Embryonic facial prominence (tissue), 1 donor: ENCODE results near the gene PDPK1.
"Not testable (repeated sequence)": the region's sequence is repeated elsewhere in the genome, so short reads cannot be mapped to it uniquely, and the experiment has no call there.

Source experiments
- DNase-seq: peaks from one replicate; pipeline ENCODE4 v3.0.0-alpha.2; 2016; ENCODE audit errors: extremely low spot score

Gene PDPK1

GRCh38 chr16:2587891-2588565 lies 50.2 kb downstream of the PDPK1 start:
- no peak for DNase-seq

- no peak for DNase-seq
Observed at GRCh38 chr16:2591476-2592240, 53.8 kb downstream of the PDPK1 start.

GRCh38 chr16:2592786-2593185 lies 55.0 kb downstream of the PDPK1 start:
- no peak for DNase-seq

GRCh38 chr16:2595393-2596205 lies 57.8 kb downstream of the PDPK1 start:
- no peak for DNase-seq

GRCh38 chr16:2596747-2597559 lies 59.1 kb downstream of the PDPK1 start:
- DNase-seq: no peak

GRCh38 chr16:2597560-2597902 lies 59.7 kb downstream of the PDPK1 start:
- DNase-seq: no peak

GRCh38 chr16:2598133-2598641 lies 60.4 kb downstream of the PDPK1 start:
- no peak for DNase-seq

- no peak for DNase-seq
Observed at GRCh38 chr16:2598723-2599122, 60.9 kb downstream of the PDPK1 start.

- DNase-seq: not testable (repeated sequence)
Observed at GRCh38 chr16:2599165-2599564, 61.3 kb downstream of the PDPK1 start.

- DNase-seq: not testable (repeated sequence)
Observed at GRCh38 chr16:2599785-2600184, 62.0 kb downstream of the PDPK1 start.

- DNase-seq: not testable (repeated sequence)
Observed at GRCh38 chr16:2601301-2602025, 63.6 kb downstream of the PDPK1 start.

GRCh38 chr16:2602175-2602574 lies 64.4 kb downstream of the PDPK1 start:
- not testable (repeated sequence) for DNase-seq

- peak; percentile 78 for DNase-seq
Observed at GRCh38 chr16:2603165-2604015, 65.6 kb downstream of the PDPK1 start.

GRCh38 chr16:2604016-2604369 lies 66.2 kb downstream of the PDPK1 start:
- DNase-seq: not testable (repeated sequence)

- not testable (repeated sequence) for DNase-seq
Observed at GRCh38 chr16:2606820-2607219, 69.0 kb downstream of the PDPK1 start.

GRCh38 chr16:2609345-2609744 lies 71.5 kb downstream of the PDPK1 start:
- DNase-seq: not testable (repeated sequence)

- no peak for DNase-seq
Observed at GRCh38 chr16:2609827-2610470, 72.1 kb downstream of the PDPK1 start.

GRCh38 chr16:2610781-2611498 lies 73.1 kb downstream of the PDPK1 start:
- no peak for DNase-seq

- DNase-seq: no peak
Observed at GRCh38 chr16:2611499-2611862, 73.7 kb downstream of the PDPK1 start.
